Activated T-cell treated with anti-CD3 and anti-CD28 coated beads for 4 hours (primary cell): ENCODE measurements around the gene ALDOB.

ENCODE experiments used
- DNase-seq: peaks from one replicate; pipeline ENCODE4 v3.0.0-alpha.2; 2020

Gene ALDOB

GRCh38 chr9:101381118-101381517 is 54.5 kb downstream of the ALDOB start:
- no peak for DNase-seq

DNA sequence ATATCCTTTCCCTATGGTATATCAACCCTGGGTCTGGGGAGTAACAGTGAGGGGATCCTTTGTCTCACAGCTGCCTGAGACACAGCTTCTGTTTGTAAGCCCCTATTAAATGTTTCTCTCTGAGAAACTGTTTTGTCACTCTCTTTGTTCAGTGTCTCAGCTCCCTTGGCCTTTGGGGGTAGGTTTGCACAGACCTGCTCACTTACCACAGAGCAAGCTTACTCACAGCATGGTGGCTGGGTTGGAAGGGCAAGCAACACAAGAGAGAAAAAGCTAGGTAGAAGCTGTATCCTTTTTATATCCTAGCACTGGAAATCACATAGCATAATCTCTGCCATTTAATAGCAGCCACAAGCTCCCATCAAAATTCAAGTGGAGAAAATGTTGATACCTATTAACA is 55.3 kb downstream of the ALDOB start:
- no peak for DNase-seq

- DNase-seq = no peak
Observed at GRCh38 chr9:101376111-101376848, 59.3 kb downstream of the ALDOB start.

- no peak for DNase-seq
Observed at GRCh38 chr9:101375546-101375945, 60.0 kb downstream of the ALDOB start.

GRCh38 chr9:101372327-101373118 is 63.1 kb downstream of the ALDOB start:
- DNase-seq = no peak

DNA sequence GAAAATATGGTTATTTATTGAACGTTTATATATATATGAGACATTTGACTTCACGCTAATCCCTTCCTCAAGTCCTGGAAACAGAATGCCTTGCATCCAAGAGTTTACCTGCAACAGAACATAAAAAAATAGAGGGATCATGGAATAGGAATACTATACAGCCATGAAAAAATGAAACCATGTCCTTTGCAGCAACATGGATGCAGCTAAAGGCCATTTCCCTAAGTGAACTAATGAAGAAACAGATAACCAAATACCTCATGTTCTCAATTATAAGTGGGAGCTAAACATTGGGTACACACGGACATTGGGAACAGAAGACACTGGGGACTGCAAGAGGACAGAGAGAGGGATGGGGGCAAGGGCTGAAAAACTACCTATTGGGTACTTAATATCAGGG is 63.8 kb downstream of the ALDOB start:
- DNase-seq = no peak
